NCI-H748 (cell line): ENCODE data around the gene MYL10.
"Not testable (repeated sequence)": the region's sequence is repeated elsewhere in the genome, so short reads cannot be mapped to it uniquely, and the experiment has no call there.

Experiments used
- DNase-seq: peaks from one replicate; lab custom pipeline; 2025; ENCODE audit not compliant: unreplicated experiment; lab: John Stamatoyannopoulos, UW

Gene MYL10

DNA sequence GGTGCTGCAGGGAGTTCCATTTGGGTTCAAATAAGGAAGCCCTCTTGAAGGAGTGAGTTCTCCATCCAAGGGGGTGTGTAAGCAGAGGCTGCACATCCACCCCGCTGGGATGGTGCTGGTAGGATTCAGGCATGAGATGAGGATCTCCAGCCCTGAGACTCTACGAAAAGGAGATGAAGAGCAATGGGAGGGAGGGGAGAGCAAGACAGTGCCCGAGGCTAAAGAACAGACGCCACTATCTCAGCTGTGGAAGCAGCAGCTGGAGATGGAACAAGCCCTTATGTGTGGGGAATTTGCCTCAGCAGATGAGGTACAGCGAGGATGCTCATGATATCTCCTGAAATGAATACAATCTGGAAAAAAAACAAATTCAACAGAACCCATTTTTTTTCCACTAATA, 28.1 kb upstream of the MYL10 start:
- no peak for DNase-seq

DNA sequence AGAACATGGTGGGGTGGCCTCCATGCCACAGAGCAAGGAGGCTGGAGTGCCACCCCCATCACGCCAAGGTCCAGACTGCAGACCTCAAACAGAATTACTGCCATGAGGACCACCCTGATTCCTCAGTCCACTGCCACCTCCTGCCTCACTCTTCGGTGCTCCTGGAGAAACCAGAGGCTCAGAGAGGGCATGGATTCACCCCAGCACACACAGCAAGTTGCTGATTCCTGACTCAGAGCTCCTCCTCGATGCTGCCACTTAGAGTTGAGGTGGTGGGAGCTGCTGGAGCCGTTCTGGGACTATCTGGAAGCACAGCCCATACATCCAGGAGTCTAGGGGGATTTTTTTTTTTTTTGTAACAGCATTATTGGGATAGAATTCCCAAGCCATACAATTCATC, 22.0 kb upstream of the MYL10 start:
- no peak for DNase-seq

DNA sequence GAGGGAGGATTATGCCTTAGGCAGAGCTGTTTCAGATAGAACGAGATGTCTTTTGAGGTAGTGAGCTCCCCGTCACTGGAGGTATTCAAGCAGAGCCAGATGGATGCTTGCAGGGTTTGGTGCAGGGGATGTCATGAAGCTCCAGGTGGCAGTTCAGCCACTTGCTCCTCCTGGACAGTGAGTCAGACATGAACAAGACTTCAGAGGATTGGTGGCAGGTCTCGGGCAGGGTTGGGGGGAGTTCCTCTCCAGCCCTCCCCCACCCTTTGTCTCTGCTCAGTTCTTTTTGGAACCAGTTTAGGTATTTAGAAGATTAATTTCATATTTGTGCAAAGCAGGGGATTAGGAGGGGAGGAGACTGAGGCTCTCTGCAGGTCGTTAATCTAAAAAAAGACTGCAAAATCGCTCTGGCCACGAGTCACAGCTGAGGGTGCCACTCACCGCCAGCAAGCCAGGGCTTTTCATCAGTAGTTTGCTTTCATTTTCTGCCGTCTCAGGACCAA, 21.5 kb upstream of the MYL10 start:
- DNase-seq = no peak

DNA sequence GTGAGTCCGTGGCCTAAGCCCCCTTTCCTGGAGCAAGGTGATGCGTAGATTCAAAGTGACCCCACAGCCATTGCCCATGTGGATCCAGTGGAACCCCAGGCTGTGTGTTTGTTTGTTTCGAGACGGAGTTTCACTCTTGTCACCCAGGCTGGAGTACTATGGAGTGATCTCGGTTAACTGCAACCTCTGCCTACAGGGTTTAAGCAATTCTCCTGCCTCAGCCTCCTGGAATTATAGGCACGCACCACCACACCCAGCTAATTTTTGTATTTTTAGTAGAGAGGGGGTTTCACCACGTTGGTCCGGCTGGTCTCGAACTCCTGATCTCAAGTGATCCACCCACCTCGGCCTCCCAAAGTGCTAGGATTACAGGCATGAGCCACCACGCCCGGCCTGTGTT, 18.8 kb upstream of the MYL10 start:
- not testable (repeated sequence) for DNase-seq

DNA sequence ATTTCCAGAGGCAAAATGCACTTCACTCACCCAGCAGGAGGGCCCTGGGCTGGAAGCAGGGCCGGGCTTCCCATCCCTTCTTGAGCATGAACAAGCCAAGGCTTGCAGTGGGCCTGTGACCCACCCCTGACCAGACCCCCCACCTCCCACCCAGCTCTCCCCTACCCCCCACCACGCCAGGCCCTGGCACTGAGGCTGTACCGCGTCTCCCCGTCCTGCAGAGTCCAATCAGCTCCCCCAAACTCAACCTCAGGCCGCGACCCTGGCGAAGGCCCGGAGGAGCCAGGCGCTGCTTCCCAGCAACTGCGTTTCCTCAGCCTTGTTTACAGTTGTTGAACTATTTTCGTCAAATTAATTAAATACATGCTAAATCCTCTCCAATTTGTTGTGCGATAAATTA, 16.9 kb upstream of the MYL10 start:
- no peak for DNase-seq

DNA sequence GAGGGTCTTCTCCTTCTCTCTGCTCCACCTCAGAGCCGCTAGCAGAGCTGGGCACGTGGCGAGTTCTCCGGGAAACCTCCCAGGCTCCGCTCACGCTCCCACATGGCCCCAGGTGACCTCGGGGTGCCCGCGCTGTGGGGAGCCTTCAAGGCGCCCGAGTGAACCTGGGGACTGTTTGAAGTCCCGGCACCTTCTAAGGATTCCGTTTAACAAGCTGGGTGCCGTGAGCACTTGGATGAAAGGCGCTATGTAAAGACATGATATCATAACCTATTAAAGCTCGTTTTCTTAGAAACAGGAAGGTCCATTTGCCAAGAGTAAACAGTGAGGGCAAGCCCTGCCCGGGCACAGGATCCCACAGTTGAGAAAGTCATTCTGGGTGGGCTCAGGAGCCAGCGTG, 15.8 kb upstream of the MYL10 start:
- DNase-seq = no peak

DNA sequence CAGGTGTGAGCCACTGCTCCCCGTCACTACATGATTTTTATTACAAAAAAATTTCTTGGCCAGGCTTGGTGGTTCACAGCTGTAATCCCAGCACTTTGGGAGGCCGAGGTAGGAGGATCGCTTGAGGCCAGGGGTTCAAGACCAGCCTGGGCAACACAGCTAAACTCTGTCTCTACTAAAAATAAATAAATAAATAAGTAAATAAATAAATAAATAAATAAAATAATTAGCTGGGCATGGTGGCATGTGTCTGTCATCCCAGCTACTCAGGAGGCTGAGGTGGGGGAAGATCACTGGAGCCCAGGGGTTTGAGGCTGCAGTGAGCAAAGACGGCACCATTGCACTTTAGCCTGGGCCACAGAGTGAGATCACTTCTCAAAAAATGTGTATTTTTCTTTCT, 10.0 kb upstream of the MYL10 start:
- not testable (repeated sequence) for DNase-seq

DNA sequence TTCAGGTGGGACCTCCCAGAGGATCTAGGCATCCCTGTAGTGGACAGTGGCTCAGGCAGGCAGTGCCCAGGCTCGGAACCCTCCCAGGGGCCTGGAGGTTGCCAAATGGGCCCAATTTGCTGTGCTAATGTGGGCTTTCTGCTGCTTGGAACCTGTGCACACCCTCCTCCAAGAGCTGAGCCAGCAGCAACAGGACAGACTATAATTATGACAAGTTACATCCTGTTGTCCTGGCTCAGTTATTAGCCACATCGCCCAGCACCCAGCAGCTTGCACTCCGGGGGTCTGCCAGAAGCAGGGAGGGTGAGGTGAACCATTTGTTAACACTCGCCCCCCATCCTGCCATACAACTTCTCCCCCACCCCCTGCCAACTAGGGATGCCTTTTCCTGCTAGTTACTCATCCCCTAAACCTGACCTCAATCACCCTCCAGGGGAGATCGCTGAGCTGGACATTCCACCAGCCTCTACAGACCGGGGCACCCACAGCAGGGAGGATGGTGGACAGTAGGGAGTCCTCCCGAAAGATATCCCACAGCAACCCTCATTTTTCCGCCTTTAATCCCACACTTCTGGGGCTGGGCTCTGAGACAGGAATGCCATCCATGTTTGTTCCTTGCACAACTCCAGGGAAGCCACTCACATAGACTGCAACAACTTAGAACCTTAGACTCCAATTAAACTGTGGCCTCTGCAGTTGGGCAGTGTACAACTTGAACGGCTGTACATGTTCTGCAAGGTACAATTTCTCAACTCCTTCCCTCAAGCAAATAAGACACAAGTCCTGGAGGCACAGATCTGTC, 7.9 kb upstream of the MYL10 start:
- DNase-seq = no peak

DNA sequence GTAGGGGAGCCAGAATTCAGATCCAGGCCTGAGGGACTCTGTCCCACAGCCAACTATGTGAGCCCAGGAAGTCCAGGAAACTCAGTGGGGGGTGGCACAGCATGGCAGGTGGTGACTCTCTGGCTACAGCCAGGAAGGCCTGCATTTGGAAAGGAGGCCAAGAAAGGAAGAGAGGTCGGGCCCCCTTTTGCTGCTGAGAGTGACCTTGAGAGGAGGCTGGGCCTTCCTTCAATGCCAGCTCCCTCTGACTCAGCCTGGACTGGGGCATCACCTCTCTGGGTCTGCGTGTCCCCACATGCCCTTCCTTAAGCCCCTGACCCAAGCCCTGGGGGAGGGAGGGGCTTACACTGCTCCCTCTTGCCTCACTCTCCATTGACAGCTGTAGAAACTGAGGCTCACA, 6.4 kb upstream of the MYL10 start:
- no peak for DNase-seq

DNA sequence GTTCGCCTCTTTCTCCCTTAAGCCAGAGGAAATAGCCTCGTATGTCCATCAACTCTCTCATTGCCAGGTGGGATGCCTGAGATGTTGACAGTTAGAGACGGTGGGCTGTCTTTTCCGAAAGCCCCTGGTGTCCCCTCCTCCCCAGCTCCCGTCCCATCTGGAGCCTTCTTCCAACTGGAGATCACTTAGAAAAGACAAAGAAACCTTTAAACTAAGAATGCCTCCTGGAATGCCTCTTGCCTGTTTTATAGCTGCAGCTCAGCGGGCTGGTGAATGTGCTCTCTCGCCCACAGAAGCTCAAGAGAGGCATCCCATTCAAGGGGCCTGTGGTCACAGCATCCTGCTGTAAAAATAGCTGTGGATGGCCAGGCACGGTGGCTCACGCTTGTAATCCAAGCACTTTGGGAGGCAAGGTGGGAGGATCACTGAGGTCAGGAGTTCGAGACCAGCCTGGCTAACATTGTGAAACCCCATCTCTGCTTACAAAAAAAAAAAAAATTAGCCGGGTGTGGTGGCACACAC, 5.2 kb upstream of the MYL10 start:
- no peak for DNase-seq

DNA sequence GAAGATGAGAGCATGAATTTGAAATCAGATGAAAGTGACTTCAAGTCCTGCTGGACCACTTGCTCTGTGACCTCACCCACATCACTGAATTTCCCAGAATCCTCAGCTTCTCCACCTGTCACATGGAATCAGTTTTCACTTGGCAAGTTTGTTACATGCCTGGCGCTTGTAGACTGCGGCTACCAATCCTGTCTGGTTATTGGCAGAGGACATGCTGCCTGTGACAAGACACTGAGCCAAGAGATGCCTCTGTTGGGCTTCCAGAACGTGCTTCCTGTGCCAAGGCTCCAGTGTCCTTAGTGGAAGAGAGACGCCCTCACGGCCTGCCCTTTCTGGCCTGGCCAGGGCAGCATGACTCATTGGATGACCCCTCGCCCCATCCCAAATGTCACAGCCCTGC, 4.4 kb upstream of the MYL10 start:
- DNase-seq = no peak

DNA sequence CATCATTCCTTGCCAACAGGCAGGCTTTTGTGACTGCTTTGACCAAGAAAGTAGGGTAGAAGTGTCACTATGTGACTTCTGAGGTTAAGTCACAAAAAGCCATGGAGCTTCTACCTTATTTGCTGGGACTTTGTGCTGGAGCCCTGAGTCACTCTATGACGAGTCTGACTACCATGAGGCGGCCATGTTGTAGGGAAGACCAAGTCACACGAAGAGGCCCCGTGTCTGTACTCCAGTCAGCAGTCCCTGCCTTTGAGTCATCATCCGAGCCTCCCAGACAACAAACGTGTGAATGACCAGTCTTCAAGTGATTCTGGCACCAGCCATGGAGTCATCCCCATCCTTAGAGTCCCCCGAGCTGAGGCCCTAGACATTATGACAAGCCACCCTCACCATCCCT, 3.5 kb upstream of the MYL10 start:
- DNase-seq = no peak

DNA sequence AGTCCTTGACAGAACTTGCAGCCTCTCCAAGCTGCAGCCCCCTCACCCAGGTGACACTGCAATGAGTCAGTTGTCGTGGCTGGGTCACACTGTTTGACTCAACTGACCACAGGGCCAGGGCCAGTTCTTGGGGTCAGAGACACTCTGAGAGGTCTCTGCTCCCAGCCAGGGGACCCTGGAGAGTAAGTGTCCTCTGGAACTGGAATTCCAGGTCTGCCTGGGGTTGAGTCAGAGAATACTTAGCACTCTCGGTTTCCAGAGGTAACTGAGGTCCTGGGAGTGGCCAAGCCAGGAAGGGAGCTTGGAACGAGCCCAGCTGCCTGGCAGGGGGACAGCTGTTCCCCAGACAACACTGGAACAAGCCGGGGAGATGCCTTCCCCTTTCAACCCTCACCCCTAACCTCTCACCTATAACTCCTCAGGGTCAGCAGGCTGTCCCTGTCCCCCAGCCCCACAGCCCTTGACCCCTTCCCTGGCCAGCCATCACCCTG, 2.2 kb upstream of the MYL10 start:
- no peak for DNase-seq

DNA sequence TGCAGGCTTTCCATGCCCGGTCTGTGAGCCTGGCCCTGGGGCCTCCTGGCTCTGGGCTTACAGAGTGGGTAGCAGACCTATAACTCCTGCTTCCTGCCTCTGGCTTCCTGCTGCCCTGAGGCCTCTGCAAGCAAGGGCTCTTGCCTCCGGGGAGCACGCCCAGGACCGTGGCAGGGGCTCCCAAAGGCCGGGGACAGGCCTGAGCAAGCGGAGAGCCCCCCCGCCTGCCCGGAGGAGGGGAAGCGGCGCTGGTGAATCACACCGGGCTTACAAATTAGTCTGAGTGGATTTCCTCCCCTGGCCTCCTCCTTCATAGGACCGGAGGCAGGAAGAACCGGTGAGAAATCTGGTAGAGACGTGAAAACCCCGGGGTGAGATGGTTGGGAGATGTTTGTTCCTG, 1.5 kb upstream of the MYL10 start:
- DNase-seq = no peak

DNA sequence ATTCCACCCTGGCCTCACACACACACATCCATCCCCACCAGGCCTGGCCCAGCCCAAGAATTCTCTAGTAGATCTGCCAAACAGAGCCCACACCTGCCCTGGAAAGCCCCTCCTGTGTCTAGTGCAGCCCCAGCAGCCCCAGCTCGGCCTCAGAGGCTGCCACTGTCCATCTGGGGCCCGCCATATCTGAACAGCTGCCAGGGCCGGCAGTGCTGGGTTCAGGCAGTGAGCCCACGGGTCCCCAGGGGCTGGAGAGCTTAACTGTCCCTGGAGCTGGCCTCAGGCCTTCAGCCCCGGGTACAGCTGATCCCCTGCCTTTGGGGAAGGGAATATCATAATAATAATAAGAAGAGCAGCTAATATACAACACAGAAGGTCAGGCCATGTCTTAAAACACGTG, 574 bp downstream of the MYL10 start:
- no peak for DNase-seq

DNA sequence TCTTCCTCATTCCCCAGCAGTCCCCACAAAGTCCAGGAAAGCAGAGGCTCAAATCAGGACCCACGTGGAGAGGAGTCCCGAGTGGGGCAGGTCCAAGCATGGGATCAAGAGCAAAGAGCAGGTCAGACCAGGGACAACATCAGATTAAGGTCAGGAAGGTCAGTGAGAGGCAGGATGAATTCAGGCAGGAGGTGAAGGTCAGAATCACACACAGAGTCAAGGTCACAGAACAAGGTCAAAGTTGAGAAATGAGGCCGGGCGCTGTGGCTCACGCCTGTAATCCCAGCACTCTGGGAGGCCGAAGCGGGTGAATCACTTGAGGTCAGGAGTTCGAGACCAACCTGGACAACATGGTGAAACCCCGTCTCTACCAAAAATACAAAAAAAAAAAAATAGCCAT, 2.3 kb downstream of the MYL10 start:
- DNase-seq = no peak

DNA sequence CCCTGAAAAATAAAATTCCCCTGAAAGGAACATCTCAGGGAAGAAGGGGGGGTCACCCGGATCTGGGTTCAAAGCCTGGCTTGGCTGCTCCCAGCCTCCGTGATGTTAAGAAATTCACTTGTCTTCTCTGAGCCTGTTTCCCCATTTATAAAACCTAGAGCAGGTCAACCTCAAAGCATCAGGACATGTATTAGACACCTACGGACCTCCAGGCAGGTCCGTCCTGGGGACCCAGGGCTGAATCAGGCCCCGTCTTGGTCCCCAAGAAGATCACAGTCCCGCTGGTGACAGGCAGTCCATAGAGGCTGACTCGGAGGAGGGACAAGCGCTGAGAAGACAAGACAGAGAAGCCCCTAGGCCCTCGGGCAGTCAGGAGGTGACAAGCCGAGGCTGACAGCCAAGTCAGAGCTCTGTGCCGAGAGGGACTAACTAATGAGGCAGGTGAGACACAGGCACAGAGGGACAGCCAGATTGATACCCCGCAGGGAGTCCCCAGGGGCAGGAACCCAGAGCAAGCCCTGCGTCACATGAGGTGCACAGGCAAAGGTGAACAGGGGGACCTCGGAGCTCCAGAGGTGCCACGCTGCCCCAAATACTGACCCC, 2.9 kb downstream of the MYL10 start:
- no peak for DNase-seq

DNA sequence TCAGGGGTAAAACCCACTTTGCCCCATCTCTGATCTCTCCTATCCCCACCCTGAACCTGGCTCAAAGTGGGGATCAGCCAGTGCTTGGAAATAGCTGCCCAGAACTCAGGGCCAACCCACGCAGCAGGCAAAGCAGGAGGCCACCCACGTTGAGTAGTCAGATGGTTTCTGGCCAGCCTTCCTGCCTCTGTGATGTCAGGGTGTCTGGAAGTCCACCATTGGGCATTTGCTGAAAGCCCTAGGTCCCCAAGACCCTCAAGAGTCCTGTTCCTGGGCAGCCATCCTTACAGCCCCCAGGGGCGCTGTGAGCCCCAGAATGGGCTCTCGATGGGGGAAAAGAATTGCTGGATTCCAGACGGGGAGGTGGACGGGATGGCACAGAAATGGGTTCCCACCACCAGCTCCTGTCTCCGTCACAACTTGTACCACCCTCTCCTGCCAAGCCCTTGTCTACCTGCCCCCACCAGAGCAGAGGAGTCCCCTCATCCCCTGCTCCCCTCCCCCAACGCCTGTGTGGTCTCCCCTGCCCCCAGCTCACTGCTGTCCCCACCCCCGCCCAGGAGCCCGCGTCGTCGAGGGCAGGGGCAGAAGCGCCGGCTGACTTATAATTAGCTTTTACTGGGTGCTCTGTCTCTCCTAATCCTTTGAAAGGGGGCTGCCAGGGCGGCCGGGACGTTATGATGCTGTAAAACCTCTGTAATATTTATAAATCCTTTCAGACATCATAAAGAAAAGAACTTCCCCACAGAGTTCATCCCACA, 3.9 kb downstream of the MYL10 start:
- no peak for DNase-seq

DNA sequence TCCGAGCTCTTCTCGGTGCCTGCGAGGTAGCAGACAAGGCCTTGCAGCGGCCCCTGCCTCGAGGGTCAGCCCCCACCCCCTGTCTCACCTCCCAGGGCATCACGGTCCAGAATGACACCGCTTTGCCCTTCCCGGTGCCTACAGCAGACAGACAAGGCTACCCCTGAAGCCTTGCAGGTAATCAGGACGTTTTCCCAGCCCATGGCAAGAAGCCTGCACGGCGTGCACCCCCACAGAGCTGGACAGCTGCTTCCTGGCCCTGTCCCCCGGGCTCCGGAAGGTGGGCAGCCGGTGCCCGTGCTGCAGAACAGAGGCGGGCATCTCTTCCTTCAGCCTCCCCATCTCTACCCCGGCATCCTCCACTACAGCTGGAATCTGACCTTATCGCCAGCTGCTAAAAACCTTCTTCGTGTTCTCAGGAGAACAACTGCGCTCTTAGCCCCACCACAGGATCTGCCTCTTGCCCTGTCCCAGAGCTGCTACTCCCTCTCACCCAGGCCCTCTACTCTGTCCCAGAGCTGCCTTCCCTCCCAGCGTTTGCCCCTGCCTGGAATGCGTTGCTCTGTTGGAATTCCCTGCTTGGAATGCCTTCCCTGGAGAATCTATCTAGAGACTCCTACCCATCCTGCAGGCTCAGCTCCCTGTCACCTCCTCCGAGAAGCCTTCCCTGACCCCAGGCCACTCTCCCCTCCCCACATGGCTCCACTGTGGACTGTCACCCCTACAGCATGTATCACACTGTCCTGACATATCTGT, 4.7 kb downstream of the MYL10 start:
- no peak for DNase-seq

DNA sequence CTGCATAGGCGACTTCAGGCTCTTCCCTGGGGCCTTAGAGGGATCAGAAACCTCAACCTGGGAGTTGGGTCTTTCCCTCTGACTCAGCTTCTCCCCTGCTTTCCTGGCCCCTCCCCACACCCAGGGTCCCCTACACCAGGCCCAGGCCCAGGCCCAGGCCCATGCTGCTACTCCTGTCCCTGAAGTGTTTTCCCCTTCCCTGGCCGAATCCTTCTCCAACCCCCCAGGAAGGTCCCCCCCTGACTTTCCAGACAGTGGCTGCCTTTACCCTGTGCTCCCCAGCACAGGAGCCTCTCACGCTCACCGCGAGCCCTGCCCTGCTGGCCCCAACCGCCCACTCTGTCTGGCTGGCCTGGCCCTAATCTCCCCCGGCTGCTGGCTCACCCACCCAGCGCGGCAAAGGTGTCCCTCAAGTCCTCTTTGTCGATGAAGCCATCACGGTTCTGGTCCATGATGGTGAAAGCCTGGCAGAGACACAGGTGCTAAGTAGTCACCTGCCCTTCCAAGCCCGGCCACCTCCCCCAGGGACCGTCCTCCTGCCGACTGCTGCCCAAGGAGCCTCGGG, 6.4 kb downstream of the MYL10 start:
- no peak for DNase-seq

DNA sequence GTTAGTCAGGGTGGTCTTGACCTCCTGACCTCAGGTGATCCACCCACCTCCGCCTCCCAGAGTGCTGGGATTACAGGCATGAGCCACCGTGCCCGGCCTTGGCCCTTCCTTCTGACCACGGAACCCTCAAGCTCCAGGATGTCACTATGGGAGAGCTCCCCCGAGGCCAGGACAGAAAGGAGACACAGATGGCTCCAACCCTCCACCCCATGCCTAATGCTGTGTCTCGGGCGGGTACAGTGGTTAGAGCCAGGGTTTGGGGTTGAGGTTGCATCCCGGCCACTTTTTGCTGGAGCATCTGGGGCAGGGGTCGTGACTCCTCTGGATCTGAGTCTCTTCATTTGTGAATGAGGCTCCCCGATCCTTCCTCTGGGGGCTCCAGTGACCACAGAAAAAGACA, 8.1 kb downstream of the MYL10 start:
- DNase-seq = no peak
